HG03039 (cell line): ENCODE results near the gene SERPINE3.

ENCODE experiments used
- ATAC-seq: cut with Tn5 transposase; IDR thresholded peaks from one replicate; pipeline ENCODE4 v1.9.1; 2021; ENCODE audit warnings: mild to moderate bottlenecking, moderate library complexity; ENCODE audit not compliant: unreplicated experiment

Gene SERPINE3

GRCh38 chr13:51327961-51328360, 11.5 kb upstream of the SERPINE3 start:
- ATAC-seq = no peak

- no peak for ATAC-seq
Observed at GRCh38 chr13:51328488-51328887, 11.0 kb upstream of the SERPINE3 start.

GRCh38 chr13:51329606-51330005, 9.9 kb upstream of the SERPINE3 start:
- no peak for ATAC-seq

GRCh38 chr13:51330791-51331190, 8.7 kb upstream of the SERPINE3 start:
- peak; percentile 29 for ATAC-seq

- ATAC-seq = peak; percentile 52
Observed at GRCh38 chr13:51331354-51331861, 8.1 kb upstream of the SERPINE3 start.

GRCh38 chr13:51332566-51333361, 6.7 kb upstream of the SERPINE3 start:
- ATAC-seq = no peak

GRCh38 chr13:51333421-51333820, 6.1 kb upstream of the SERPINE3 start:
- no peak for ATAC-seq

- no peak for ATAC-seq
Observed at GRCh38 chr13:51333826-51334225, 5.7 kb upstream of the SERPINE3 start.

- no peak for ATAC-seq
Observed at GRCh38 chr13:51336746-51337145, 2.7 kb upstream of the SERPINE3 start.

GRCh38 chr13:51339952-51340732, 651 bp downstream of the SERPINE3 start:
- no peak for ATAC-seq

GRCh38 chr13:51341232-51341631, 1.7 kb downstream of the SERPINE3 start:
- no peak for ATAC-seq

- no peak for ATAC-seq
Observed at GRCh38 chr13:51341791-51342190, 2.3 kb downstream of the SERPINE3 start.

GRCh38 chr13:51342706-51343105, 3.2 kb downstream of the SERPINE3 start:
- ATAC-seq = no peak

- ATAC-seq = no peak
Observed at GRCh38 chr13:51343475-51343874, 4.0 kb downstream of the SERPINE3 start.

- no peak for ATAC-seq
Observed at GRCh38 chr13:51346397-51346796, 6.9 kb downstream of the SERPINE3 start.

- ATAC-seq = no peak
Observed at GRCh38 chr13:51347099-51347498, 7.6 kb downstream of the SERPINE3 start.

- ATAC-seq = no peak
Observed at GRCh38 chr13:51348069-51348967, 8.8 kb downstream of the SERPINE3 start.

GRCh38 chr13:51349016-51349415, 9.5 kb downstream of the SERPINE3 start:
- ATAC-seq = no peak

GRCh38 chr13:51355217-51355616, 15.7 kb downstream of the SERPINE3 start:
- no peak for ATAC-seq

- no peak for ATAC-seq
Observed at GRCh38 chr13:51357928-51358595, 18.6 kb downstream of the SERPINE3 start.
